Esophagus muscularis mucosa (tissue), 4 donors: Measurements from ENCODE around the gene ARNT2.

Source experiments
- EP300 ChIP-seq: sonication (generic); formaldehyde crosslinking; IDR thresholded peaks from one replicate; pipeline ENCODE4 v1.6.1; 2017; ENCODE audit warnings: antibody characterized with exemption
- POLR2AphosphoS5 ChIP-seq, 2 donors: sonication (generic); formaldehyde crosslinking; IDR thresholded peaks; one replicate each; pipeline ENCODE4 v1.6.1; 2017; ENCODE audit warnings: antibody characterized with exemption in 2 of 2
- TF ChIP-seq, protein P1 (sequence below), 3 experiments: fragments of 200-600 bp in 2 of 3; fragments of 450-650 bp in 1 of 3; sonication (generic) in 2 of 3; IDR thresholded peaks; one replicate each; pipeline ENCODE4 v1.5.1; 2017 to 2019; ENCODE audit warnings: antibody characterized with exemption in 3 of 3, mild to moderate bottlenecking in 2 of 3, moderate library complexity in 1 of 3

DNA sequence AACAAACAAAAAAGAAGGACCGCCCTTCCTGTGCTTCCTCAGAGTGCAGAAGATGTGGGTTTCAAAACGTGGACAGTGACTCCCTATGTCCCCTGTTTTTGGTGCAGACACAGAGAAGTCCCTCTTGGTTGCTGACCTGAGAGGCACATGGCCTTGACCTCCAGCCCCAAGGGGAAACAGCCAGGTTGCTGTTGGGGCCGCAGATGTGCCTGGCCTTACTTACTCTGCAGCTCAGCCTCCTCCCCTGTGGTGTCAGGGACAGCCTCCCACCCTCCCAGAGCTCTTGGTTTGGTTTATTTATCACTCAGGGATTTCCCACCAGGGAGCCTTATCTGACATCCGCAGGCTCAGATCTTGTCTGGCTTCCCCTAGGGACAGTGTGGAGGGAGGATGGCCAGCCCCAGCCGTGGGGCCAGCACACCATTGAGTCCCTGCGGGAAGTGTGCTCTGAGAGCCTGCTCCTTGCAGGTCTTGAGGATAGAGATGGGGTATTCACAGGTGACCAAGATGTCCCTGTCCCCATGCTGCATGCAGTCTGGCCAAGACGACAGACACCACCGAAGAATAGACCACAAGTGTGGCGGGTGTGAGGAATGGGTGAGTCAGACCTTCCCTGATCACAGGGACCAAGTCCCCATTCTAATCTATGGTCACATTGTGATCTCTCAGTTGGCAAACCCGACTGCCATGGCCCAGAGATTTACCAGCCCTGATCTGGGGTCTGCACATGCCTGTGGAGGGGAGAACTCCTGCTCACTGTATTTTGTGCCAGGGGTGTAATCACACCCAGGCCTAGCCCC, 156.6 kb downstream of the ARNT2 start:
- TF ChIP-seq, protein P1, sequence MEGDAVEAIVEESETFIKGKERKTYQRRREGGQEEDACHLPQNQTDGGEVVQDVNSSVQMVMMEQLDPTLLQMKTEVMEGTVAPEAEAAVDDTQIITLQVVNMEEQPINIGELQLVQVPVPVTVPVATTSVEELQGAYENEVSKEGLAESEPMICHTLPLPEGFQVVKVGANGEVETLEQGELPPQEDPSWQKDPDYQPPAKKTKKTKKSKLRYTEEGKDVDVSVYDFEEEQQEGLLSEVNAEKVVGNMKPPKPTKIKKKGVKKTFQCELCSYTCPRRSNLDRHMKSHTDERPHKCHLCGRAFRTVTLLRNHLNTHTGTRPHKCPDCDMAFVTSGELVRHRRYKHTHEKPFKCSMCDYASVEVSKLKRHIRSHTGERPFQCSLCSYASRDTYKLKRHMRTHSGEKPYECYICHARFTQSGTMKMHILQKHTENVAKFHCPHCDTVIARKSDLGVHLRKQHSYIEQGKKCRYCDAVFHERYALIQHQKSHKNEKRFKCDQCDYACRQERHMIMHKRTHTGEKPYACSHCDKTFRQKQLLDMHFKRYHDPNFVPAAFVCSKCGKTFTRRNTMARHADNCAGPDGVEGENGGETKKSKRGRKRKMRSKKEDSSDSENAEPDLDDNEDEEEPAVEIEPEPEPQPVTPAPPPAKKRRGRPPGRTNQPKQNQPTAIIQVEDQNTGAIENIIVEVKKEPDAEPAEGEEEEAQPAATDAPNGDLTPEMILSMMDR (IDR thresholded peaks at IDR 0.05), result no peak
- TF ChIP-seq POLR2AphosphoS5 (IDR thresholded peaks at IDR 0.05) (no peak), EP300 (no peak)
